ENCODE data around the gene TMEM179B. TPM values are rescaled to one million over a fixed set of nuclear protein-coding genes. Genes with fewer than 3 reads are reported as not detected.

Gene TMEM179B
- total RNA-seq, 1 donor from 2014 or later: 51.3 TPM

GRCh38 chr11:62752177-62752785 lies 34.9 kb upstream of the TMEM179B start:
- DNase-seq (ENCODE audit: low read depth): no peak
- peak overlapping the region; percentile 26 for H3K27ac Mint-ChIP-seq (ENCODE audit: unreplicated experiment)
- no peak overlapping the region for H3K9ac ChIP-seq (ENCODE audit: low read length)
- no peaks in the 10 kb centered on the region for H3K9me3 Mint-ChIP-seq (ENCODE audit: unreplicated experiment)
- no peak overlapping the region for H3K4me3 ChIP-seq (ENCODE audit: insufficient read depth, low read depth, low read length)
- H3K27me3 ChIP-seq (ENCODE audit: insufficient read depth, low read length): no peaks in the 10 kb centered on the region
- H3K27ac ChIP-seq (ENCODE audit: low read depth, low read length): no peak overlapping the region
- no peaks in the 10 kb centered on the region for H3K27me3 Mint-ChIP-seq (ENCODE audit: low read depth, unreplicated experiment)
- TF ChIP-seq CTCF (IDR thresholded peaks at IDR 0.05; ENCODE audit: insufficient read depth, low read depth, low read length) (no peak), EZH2 (IDR thresholded peaks at IDR 0.05; ENCODE audit: insufficient read depth, low read length) (no peak)
- H2AFZ ChIP-seq (ENCODE audit: low read depth, low read length): no peak overlapping the region
- H3K9me3 ChIP-seq (ENCODE audit: insufficient read depth, low read depth, low read length): no peaks in the 10 kb centered on the region
- peak overlapping the region; percentile 70 for H3K4me3 Mint-ChIP-seq (ENCODE audit: unreplicated experiment)
- no peaks in the 10 kb centered on the region for H4K20me1 ChIP-seq (ENCODE audit: insufficient read depth, low read length)
- H3K79me2 ChIP-seq (ENCODE audit: insufficient read depth, low read length): peaks cover 19% of the 10 kb centered on the region
- FAIRE-seq: no peak
- no peak overlapping the region for H3K4me2 ChIP-seq (ENCODE audit: low read length)
- no peaks in the 10 kb centered on the region for H3K36me3 ChIP-seq (ENCODE audit: insufficient read depth, low read length)
- H3K36me3 Mint-ChIP-seq (ENCODE audit: low read depth, unreplicated experiment): peaks cover 2% of the 10 kb centered on the region
- H3K4me1 ChIP-seq (ENCODE audit: insufficient read depth, low read length): peaks cover 4% of the 10 kb centered on the region
- peaks cover 9% of the 10 kb centered on the region for H3K4me1 Mint-ChIP-seq (ENCODE audit: low read depth, unreplicated experiment)

DNA sequence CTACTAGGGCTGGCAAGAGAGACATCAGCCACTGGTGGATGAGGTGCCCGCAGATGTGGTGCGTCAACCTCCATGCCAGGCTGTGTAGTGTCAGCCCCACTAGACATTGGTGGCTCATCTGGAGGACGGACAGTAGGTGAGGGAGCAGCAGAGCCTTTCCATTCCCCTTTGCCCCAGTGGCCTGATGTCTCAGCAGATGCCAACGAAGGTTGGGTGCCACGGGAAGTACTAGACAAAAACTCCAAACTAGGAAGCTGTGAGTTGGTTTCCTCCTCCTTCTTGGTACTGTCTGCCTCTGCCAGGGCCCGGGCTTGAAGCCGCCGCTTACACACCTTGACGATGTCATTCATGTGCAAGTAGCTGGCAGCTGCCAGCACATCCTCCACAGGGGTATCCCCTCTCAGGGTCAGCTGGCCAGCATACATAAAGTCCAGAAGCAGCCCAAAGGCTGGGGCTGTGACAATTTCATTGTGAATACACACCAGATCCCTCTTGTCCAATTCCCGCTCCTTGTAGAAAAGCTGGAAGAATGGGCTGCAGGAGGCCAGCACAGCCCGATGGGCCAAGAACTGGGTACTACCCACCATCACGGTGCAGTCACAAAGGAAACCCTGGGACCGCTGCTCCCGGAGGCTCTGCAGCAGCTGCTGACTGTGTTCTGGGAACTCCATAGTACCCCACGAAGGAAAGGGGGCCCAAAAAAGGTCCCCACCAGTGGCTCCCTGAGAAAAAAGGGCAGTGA lies 34.0 kb upstream of the TMEM179B start:
- H3K27ac ChIP-seq (ENCODE audit: low read depth, low read length): peak overlapping the region; percentile 91
- peaks cover 9% of the 10 kb centered on the region for H3K4me1 Mint-ChIP-seq (ENCODE audit: low read depth, unreplicated experiment)
- peaks cover 4% of the 10 kb centered on the region for H3K4me1 ChIP-seq (ENCODE audit: insufficient read depth, low read length)
- H3K36me3 ChIP-seq (ENCODE audit: insufficient read depth, low read length): no peaks in the 10 kb centered on the region
- H3K4me3 Mint-ChIP-seq (ENCODE audit: unreplicated experiment): peak overlapping the region; percentile 97
- H3K36me3 Mint-ChIP-seq (ENCODE audit: low read depth, unreplicated experiment): peaks cover 2% of the 10 kb centered on the region
- peak overlapping the region; percentile 58 for H2AFZ ChIP-seq (ENCODE audit: low read depth, low read length)
- H3K79me2 ChIP-seq (ENCODE audit: insufficient read depth, low read length): peaks cover 19% of the 10 kb centered on the region
- H3K27me3 ChIP-seq (ENCODE audit: insufficient read depth, low read length): no peaks in the 10 kb centered on the region
- no peaks in the 10 kb centered on the region for H3K9me3 Mint-ChIP-seq (ENCODE audit: unreplicated experiment)
- TF ChIP-seq CTCF (IDR thresholded peaks at IDR 0.05; ENCODE audit: insufficient read depth, low read depth, low read length) (no peak), EZH2 (IDR thresholded peaks at IDR 0.05; ENCODE audit: insufficient read depth, low read length) (no peak)
- peak overlapping the region; percentile 92 for H3K27ac Mint-ChIP-seq (ENCODE audit: unreplicated experiment)
- H3K9me3 ChIP-seq (ENCODE audit: insufficient read depth, low read depth, low read length): no peaks in the 10 kb centered on the region
- H3K4me3 ChIP-seq (ENCODE audit: insufficient read depth, low read depth, low read length): peak overlapping the region; percentile 85
- H3K4me2 ChIP-seq (ENCODE audit: low read length): peak overlapping the region; percentile 81
- H3K9ac ChIP-seq (ENCODE audit: low read length): peak overlapping the region; percentile 93
- no peak for FAIRE-seq
- no peaks in the 10 kb centered on the region for H3K27me3 Mint-ChIP-seq (ENCODE audit: low read depth, unreplicated experiment)
- no peak for DNase-seq (ENCODE audit: low read depth)
- no peaks in the 10 kb centered on the region for H4K20me1 ChIP-seq (ENCODE audit: insufficient read depth, low read length)
